Measurements from ENCODE around the gene TRPV4.

DNA sequence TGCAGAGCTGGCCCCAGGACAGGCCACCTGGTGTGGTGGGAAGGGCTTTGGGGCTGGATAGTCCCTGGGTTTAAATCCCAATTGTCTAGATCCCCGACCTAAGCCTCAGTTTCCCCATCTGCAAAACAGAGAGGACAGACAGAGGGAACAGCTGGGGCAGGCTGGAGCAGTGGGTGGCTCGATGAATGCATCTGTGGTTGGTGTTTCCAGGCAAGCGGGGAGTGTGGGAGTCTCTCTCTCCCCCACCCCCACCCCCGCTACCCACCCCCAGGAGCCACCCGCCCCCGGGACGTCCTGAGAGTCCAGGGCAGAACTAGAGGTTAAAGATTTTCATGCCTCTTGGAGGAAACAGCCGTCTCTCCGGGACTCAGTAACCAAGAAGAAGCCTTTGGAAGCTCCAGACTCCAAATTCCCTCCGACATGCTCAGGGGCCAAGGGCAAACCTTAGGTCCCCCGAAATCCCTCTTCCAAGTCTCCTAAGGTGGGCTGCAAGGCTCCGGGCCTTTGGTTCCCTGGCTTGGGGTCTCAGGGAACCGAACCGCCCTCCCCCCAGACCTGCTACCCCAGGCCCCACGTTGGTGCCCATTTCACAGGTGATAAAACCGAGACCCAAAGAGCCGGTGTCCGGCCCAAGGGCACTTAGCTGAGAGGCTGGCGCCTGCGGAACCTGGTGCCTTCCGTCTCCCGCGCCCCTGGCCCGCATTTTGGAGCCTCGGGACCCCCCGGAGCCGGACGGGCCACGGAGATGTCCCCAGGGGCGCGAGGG, 474 bp downstream of the TRPV4 start:
- TF ChIP-seq POLR2AphosphoS5 (IDR thresholded peaks at IDR 0.05) = no peak
- TF ChIP-seq CTCF (IDR thresholded peaks at IDR 0.05) = no peak
